ENCODE measurements around the gene PPP6R1.

- TF ChIP-seq POLR2AphosphoS5 (IDR thresholded peaks at IDR 0.05) = no peak
- no peak for TF ChIP-seq EP300 (IDR thresholded peaks at IDR 0.05)
- TF ChIP-seq, protein P1, sequence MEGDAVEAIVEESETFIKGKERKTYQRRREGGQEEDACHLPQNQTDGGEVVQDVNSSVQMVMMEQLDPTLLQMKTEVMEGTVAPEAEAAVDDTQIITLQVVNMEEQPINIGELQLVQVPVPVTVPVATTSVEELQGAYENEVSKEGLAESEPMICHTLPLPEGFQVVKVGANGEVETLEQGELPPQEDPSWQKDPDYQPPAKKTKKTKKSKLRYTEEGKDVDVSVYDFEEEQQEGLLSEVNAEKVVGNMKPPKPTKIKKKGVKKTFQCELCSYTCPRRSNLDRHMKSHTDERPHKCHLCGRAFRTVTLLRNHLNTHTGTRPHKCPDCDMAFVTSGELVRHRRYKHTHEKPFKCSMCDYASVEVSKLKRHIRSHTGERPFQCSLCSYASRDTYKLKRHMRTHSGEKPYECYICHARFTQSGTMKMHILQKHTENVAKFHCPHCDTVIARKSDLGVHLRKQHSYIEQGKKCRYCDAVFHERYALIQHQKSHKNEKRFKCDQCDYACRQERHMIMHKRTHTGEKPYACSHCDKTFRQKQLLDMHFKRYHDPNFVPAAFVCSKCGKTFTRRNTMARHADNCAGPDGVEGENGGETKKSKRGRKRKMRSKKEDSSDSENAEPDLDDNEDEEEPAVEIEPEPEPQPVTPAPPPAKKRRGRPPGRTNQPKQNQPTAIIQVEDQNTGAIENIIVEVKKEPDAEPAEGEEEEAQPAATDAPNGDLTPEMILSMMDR (IDR thresholded peaks at IDR 0.05) = no peak
These were observed 20.8 kb downstream of the PPP6R1 start for GRCh38 chr19:55238030-55238429.

Measured in stomach (tissue), 4 donors.